GM23248 (cell line): ENCODE results near the gene ARID5B. TPM values are rescaled to one million over a fixed set of nuclear protein-coding genes. Genes with fewer than 3 reads are reported as not detected.

Experiments
- DNase-seq: peaks from one replicate; pipeline ENCODE4 v3.0.0-alpha.2; 2015
- H2AFZ ChIP-seq: fragments of 200-600 bp; sonication (generic); 2 replicates; pipeline ENCODE4 v1.6.1; 2016; ENCODE audit warnings: antibody characterized with exemption
- H3F3A ChIP-seq: fragments of 200-600 bp; sonication (generic); 2 replicates; pipeline ENCODE4 v1.6.1; 2016; ENCODE audit warnings: mild to moderate bottlenecking, antibody characterized with exemption, mixed run types; ENCODE audit not compliant: insufficient read depth
- H3K27ac ChIP-seq: fragments of 200-600 bp; sonication (generic); 2 replicates; pipeline ENCODE4 v1.5.1; 2016; ENCODE audit warnings: mild to moderate bottlenecking
- H3K27me3 ChIP-seq: fragments of 200-600 bp; sonication (generic); replicated peaks from 2 replicates; pipeline ENCODE4 v1.6.1; 2016; ENCODE audit warnings: mild to moderate bottlenecking; ENCODE audit not compliant: insufficient read depth
- H3K36me3 ChIP-seq: fragments of 200-600 bp; sonication (generic); 2 replicates; pipeline ENCODE4 v1.6.1; 2016; ENCODE audit warnings: low read depth, mild to moderate bottlenecking
- H3K4me1 ChIP-seq: fragments of 200-600 bp; sonication (generic); 2 replicates; pipeline ENCODE4 v1.6.1; 2016; ENCODE audit warnings: mild to moderate bottlenecking; ENCODE audit not compliant: insufficient read depth
- H3K4me2 ChIP-seq: fragments of 200-600 bp; sonication (generic); one replicate; pipeline ENCODE4 v1.6.1; 2016; ENCODE audit warnings: mild to moderate bottlenecking; ENCODE audit not compliant: unreplicated experiment
- H3K4me3 ChIP-seq: fragments of 200-600 bp; sonication (generic); 2 replicates; pipeline ENCODE4 v1.5.1; 2016; ENCODE audit warnings: mild to moderate bottlenecking
- H3K79me2 ChIP-seq: fragments of 200-600 bp; sonication (generic); 2 replicates; pipeline ENCODE4 v1.6.1; 2016; ENCODE audit warnings: mild to moderate bottlenecking; ENCODE audit not compliant: insufficient read depth
- H3K9ac ChIP-seq: fragments of 200-600 bp; sonication (generic); 2 replicates; pipeline ENCODE4 v1.6.1; 2016; ENCODE audit warnings: mild to moderate bottlenecking
- H3K9me2 ChIP-seq: fragments of 200-600 bp; sonication (generic); 2 replicates; pipeline ENCODE4 v1.6.1; 2016; ENCODE audit warnings: mixed run types, mild to moderate bottlenecking, moderate library complexity; ENCODE audit not compliant: insufficient read depth
- H3K9me3 ChIP-seq: fragments of 200-600 bp; sonication (generic); one replicate; pipeline ENCODE4 v1.6.1; 2017; ENCODE audit warnings: low read depth
- H4K20me1 ChIP-seq: fragments of 200-600 bp; sonication (generic); 2 replicates; pipeline ENCODE4 v1.6.0; 2016; ENCODE audit not compliant: insufficient read depth
- EZH2 ChIP-seq: fragments of 200-600 bp; sonication (generic); IDR thresholded peaks from 2 replicates; pipeline ENCODE4 v1.6.1; 2018; ENCODE audit warnings: antibody characterized with exemption, mild to moderate bottlenecking; ENCODE audit not compliant: insufficient read depth, poor library complexity, severe bottlenecking
- EZH2phosphoT487 ChIP-seq: fragments of 200-600 bp; sonication (generic); IDR thresholded peaks from 2 replicates; pipeline ENCODE4 v1.6.1; 2018; ENCODE audit warnings: antibody characterized with exemption, moderate library complexity, mild to moderate bottlenecking, low read depth; ENCODE audit not compliant: insufficient read depth
- WGBS, 2 experiments: methylation state at CpG; one replicate each; pipeline ENCODE4 v1.1.6; 2015 to 2017; ENCODE audit warnings: low lambda C conversion rate in 2 of 2, low coverage in 1 of 2; ENCODE audit errors: missing lambda C conversion rate in 2 of 2; 5-methylcytosine and 5-hydroxymethylcytosine counted together
- in situ Hi-C: fragments of 300-500 bp; cut with MboI; formaldehyde crosslinking; loops from 2 replicates; pipeline ENCODE4 v1.15.0; 2020
- polyA plus RNA-seq: library from polyadenylated mRNA; unstranded; fragments of >200 nt; fragmentation: Nextera tagmentation; extraction: Ambion mirVana; gene quantifications from 2 replicates; pipeline ENCODE4 v1.2.1, GENCODE V29; 2016
- total RNA-seq: library from RNA; depleted of rRNA; stranded (reverse); fragments of >200 nt; shearing (Covaris generic); gene quantifications from 2 replicates; pipeline ENCODE4 v1.2.3, GENCODE V29; 2014

The ARID5B gene
- total and polyA plus RNA-seq, 2 experiments from 2014 or later = 56.7 to 78.8 TPM

DNA sequence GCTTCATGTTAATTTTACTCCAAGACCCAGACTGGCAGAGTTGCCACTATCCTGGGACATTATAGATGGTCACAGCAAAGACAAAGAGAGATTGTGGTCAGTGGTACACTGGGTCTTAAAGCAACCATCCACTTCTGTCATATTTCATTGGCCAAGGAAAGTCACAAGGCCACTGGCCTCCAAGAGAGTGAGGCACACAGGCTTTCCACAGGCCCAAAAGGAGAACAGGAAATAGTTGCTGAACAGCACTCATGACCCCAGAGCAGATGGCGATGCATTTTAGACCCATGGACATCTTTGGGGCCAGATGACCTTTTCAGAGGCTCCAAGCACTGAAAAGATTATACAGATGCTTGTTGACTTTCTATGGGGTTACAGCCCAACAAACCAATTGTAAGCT, 97.4 kb downstream of the ARID5B start:
- in situ Hi-C loops = no loop called here
- Histone ChIP-seq H3F3A (peaks cover 6% of the 10 kb centered on the region), H3K4me2 (no peak overlapping the region), H4K20me1 (no peaks in the 10 kb centered on the region), H2AFZ (no peak overlapping the region), H3K36me3 (no peaks in the 10 kb centered on the region), H3K9me2 (no peaks in the 10 kb centered on the region; the same call in 1 of the 2 replicates), H3K4me1 (peaks cover 11% of the 10 kb centered on the region), H3K9ac (no peak overlapping the region), H3K27me3 (no peaks in the 10 kb centered on the region), H3K9me3 (no peaks in the 10 kb centered on the region), H3K27ac (no peak overlapping the region), H3K4me3 (no peak overlapping the region), H3K79me2 (peaks cover 50% of the 10 kb centered on the region)
- no peak for DNase-seq
- TF ChIP-seq EZH2phosphoT487 (no peak), EZH2 (no peak)
- WGBS, 2 experiments = 92 to 100% methylated on average over 1 of the region's 1 CpG

DNA sequence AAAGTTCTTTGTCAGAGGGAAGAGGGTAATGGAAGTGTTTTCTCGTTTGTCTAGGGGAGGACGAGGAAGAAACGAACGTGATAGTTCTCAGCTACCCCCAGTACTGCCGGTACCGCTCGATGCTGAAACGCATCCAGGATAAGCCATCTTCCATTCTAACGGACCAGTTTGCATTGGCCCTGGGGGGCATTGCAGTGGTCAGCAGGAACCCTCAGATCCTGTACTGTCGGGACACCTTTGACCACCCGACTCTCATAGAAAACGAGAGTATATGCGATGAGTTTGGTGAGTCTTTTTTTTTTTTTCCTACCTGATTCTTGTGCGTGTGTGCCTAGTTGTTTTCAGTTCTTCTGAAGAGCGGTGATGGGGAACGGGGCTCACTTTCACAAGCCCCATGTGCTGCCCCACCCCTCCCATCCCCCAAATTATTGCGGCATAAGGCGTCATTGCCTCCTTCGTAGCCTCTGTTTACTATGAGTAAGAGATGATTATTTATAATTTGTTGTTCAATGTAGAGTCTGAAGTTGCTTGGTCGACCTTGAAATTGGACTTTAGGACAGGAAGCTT, 98.6 kb downstream of the ARID5B start:
- Histone ChIP-seq H3K4me2 (no peak overlapping the region), H3K79me2 (peaks cover 50% of the 10 kb centered on the region), H3K4me3 (no peak overlapping the region), H3K9ac (no peak overlapping the region), H2AFZ (no peak overlapping the region), H3K9me3 (no peaks in the 10 kb centered on the region), H3F3A (no peaks in the 10 kb centered on the region), H3K4me1 (peaks cover 3% of the 10 kb centered on the region), H4K20me1 (no peaks in the 10 kb centered on the region), H3K27ac (no peak overlapping the region), H3K36me3 (no peaks in the 10 kb centered on the region), H3K9me2 (no peaks in the 10 kb centered on the region; the same call in 1 of the 2 replicates), H3K27me3 (no peaks in the 10 kb centered on the region)
- in situ Hi-C loops = no loop called here
- 95 to 97% methylated on average over 20 of the region's 20 CpGs for WGBS, 2 experiments
- no peak for TF ChIP-seq EZH2
- TF ChIP-seq EZH2phosphoT487 = no peak
- DNase-seq = no peak

DNA sequence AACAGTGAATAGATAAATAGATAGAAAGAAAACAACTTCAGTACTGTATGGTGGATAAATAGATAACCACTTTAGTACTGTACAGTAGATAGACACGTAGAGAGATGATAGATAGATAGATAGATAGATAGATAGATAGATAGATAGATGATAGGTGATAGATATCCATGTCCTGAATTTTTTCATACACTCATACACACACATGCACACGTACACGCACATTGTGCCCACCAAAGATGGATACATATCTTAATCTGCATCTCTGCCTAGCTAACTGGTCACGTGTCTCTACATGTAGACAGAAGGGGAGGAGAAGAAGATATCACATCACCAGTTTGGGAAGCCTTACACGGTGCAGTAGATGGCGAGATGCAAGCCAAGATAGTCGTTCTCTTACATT, 99.2 kb downstream of the ARID5B start:
- Histone ChIP-seq H3K4me3 (no peak overlapping the region), H3K9me2 (no peaks in the 10 kb centered on the region; the same call in 1 of the 2 replicates), H4K20me1 (no peaks in the 10 kb centered on the region), H3K79me2 (peaks cover 46% of the 10 kb centered on the region), H3F3A (no peaks in the 10 kb centered on the region), H3K36me3 (no peaks in the 10 kb centered on the region), H3K9me3 (no peaks in the 10 kb centered on the region), H3K4me2 (no peak overlapping the region), H3K4me1 (peaks cover 9% of the 10 kb centered on the region), H3K9ac (no peak overlapping the region), H2AFZ (no peak overlapping the region), H3K27ac (no peak overlapping the region), H3K27me3 (no peaks in the 10 kb centered on the region)
- DNase-seq = no peak
- TF ChIP-seq EZH2phosphoT487 = no peak
- no peak for TF ChIP-seq EZH2
- in situ Hi-C loops = no loop called here
- WGBS, 2 experiments = 94 to 96% methylated on average over 7 of the region's 7 CpGs

GRCh38 chr10:62001898-62002297, 100.4 kb downstream of the ARID5B start:
- 0 out of 2 replicates have a peak overlapping the region, but pooled peaks have one; percentile 3 for H3K9ac ChIP-seq
- no peak for TF ChIP-seq EZH2phosphoT487
- no peak for TF ChIP-seq EZH2
- H3K27ac ChIP-seq = no peak overlapping the region
- peak overlapping the region; percentile 32 for H3K4me3 ChIP-seq
- H3F3A ChIP-seq = no peaks in the 10 kb centered on the region
- H3K36me3 ChIP-seq = no peaks in the 10 kb centered on the region
- no peaks in the 10 kb centered on the region for H3K9me3 ChIP-seq
- in situ Hi-C loops = no loop called here
- H4K20me1 ChIP-seq = no peaks in the 10 kb centered on the region
- H3K4me1 ChIP-seq = peaks cover 12% of the 10 kb centered on the region
- H3K27me3 ChIP-seq = no peaks in the 10 kb centered on the region
- H3K9me2 ChIP-seq = no peaks in the 10 kb centered on the region; the same call in 1 of the 2 replicates
- peaks cover 49% of the 10 kb centered on the region for H3K79me2 ChIP-seq
- 34 to 37% methylated on average over 5 of the region's 5 CpGs for WGBS, 2 experiments
- H2AFZ ChIP-seq = peak overlapping the region; percentile 58
- H3K4me2 ChIP-seq = peak overlapping the region; percentile 21
- no peak for DNase-seq
